PC-9 (cell line): Measurements from ENCODE around the gene TPRN. TPM values are rescaled to one million over a fixed set of nuclear protein-coding genes. Genes with fewer than 3 reads are reported as not detected.

Source experiments
- BruUV-seq: library from RNA; stranded (reverse); fragments of 400-500 nt; replicated peaks from 2 replicates; lab custom pipeline; 2021; lab: Mats Ljungman, UMichigan
- CTCF ChIA-PET: fragments of 300-600 bp; sonication (Branson Sonifier 250); formaldehyde crosslinking; loops from one replicate; lab custom pipeline; 2022; ENCODE audit warnings: antibody characterized with exemption; lab: Charles Lee
- POLR2A ChIA-PET: fragments of 300-600 bp; sonication (Branson Sonifier 250); formaldehyde crosslinking; loops from one replicate; lab custom pipeline; 2022; ENCODE audit warnings: antibody characterized with exemption; ENCODE audit not compliant: unreplicated experiment; lab: Charles Lee
- DNase-seq, 2 experiments: peaks; one replicate each; pipeline versions ENCODE4 v3.0.0 to v3.0.0-alpha.2; 2015 to 2022; ENCODE audit warnings: mixed read lengths in 1 of 2
- H2AFZ ChIP-seq: fragments of 200-600 bp; sonication (generic); 2 replicates; pipeline ENCODE4 v1.8.1; 2017; ENCODE audit warnings: antibody characterized with exemption
- H3F3A ChIP-seq: fragments of 200-600 bp; sonication (generic); 2 replicates; pipeline ENCODE4 v1.8.1; 2017; ENCODE audit warnings: antibody characterized with exemption, mild to moderate bottlenecking, low read depth; ENCODE audit not compliant: insufficient read depth
- H3K27ac ChIP-seq: fragments of 200-600 bp; sonication (generic); 2 replicates; pipeline ENCODE4 v1.6.1; 2016; ENCODE audit warnings: mixed run types
- H3K27me3 ChIP-seq: fragments of 200-600 bp; sonication (generic); 2 replicates; pipeline ENCODE4 v1.6.1; 2016; ENCODE audit warnings: low read depth, mixed run types; ENCODE audit not compliant: insufficient read depth
- H3K36me3 ChIP-seq: fragments of 200-600 bp; sonication (generic); 2 replicates; pipeline ENCODE4 v1.6.1; 2016; ENCODE audit warnings: low read depth, mixed run types
- H3K4me1 ChIP-seq: fragments of 200-600 bp; sonication (generic); replicated peaks from 2 replicates; pipeline ENCODE4 v1.6.1; 2016; ENCODE audit warnings: mixed run types; ENCODE audit not compliant: insufficient read depth
- H3K4me2 ChIP-seq: fragments of 200-600 bp; sonication (generic); 2 replicates; pipeline ENCODE4 v1.6.1; 2017; ENCODE audit warnings: mixed run types
- H3K4me3 ChIP-seq: fragments of 200-600 bp; sonication (generic); 2 replicates; pipeline ENCODE4 v1.6.1; 2016; ENCODE audit warnings: mixed run types
- H3K79me2 ChIP-seq: fragments of 200-600 bp; sonication (generic); 2 replicates; pipeline ENCODE4 v1.6.1; 2017; ENCODE audit warnings: low read depth, mixed run types
- H3K9me2 ChIP-seq: fragments of 200-600 bp; sonication (generic); 2 replicates; pipeline ENCODE4 v1.8.1; 2017; ENCODE audit warnings: mild to moderate bottlenecking; ENCODE audit not compliant: insufficient read depth
- H3K9me3 ChIP-seq: fragments of 200-600 bp; sonication (generic); 2 replicates; pipeline ENCODE4 v1.8.1; 2016; ENCODE audit warnings: low read depth; ENCODE audit not compliant: insufficient read depth
- H4K20me1 ChIP-seq: fragments of 200-600 bp; sonication (generic); 2 replicates; pipeline ENCODE4 v1.8.1; 2017; ENCODE audit not compliant: insufficient read depth
- EZH2 ChIP-seq: fragments of 200-600 bp; sonication (generic); IDR thresholded peaks from 2 replicates; pipeline ENCODE4 v1.8.0; 2017; ENCODE audit warnings: antibody characterized with exemption, low read depth
- intact Hi-C: fragments of 100-400 bp; cut with micrococcal nuclease; formaldehyde crosslinking; loops from one replicate; pipeline ENCODE4 v1.10.0; 2022; ENCODE audit not compliant: unreplicated experiment
- total RNA-seq: library from RNA; stranded (reverse); gene quantifications from 2 replicates; pipeline ENCODE4 v1.2.3, GENCODE V29; 2021
- TF ChIP-seq, protein P1 (sequence below): fragments of 200-600 bp; sonication (generic); conservative IDR thresholded peaks from 2 replicates; pipeline ENCODE4 v1.6.1; 2017; ENCODE audit warnings: mixed run types, antibody characterized with exemption, mild to moderate bottlenecking, moderate library complexity

TPRN gene
- total RNA-seq, 1 experiment from 2014 or later: 61.8 TPM

GRCh38 chr9:137178201-137178938 lies 22.2 kb downstream of the TPRN start:
- CTCF ChIA-PET: no interaction called here

GRCh38 chr9:137176302-137177182 lies 24.0 kb downstream of the TPRN start:
- intact Hi-C loops: no loop called here
- POLR2A ChIA-PET: no interaction called here

More at GRCh38 chr9:137178201-137178938, 22.2 kb downstream of the TPRN start:
- Histone ChIP-seq H3K4me1 (peaks cover 4% of the 10 kb centered on the region; the same call in 1 of the 2 replicates), H3K27ac (no peak overlapping the region), H3K9me2 (no peaks in the 10 kb centered on the region), H2AFZ (no peak overlapping the region), H3K4me3 (no peak overlapping the region), H3K36me3 (no peaks in the 10 kb centered on the region), H3F3A (peaks cover 18% of the 10 kb centered on the region; the same call in 1 of the 2 replicates), H3K4me2 (no peak overlapping the region), H3K27me3 (no peaks in the 10 kb centered on the region), H3K9me3 (no peaks in the 10 kb centered on the region), H4K20me1 (no peaks in the 10 kb centered on the region), H3K79me2 (no peaks in the 10 kb centered on the region)
- TF ChIP-seq, protein P1, sequence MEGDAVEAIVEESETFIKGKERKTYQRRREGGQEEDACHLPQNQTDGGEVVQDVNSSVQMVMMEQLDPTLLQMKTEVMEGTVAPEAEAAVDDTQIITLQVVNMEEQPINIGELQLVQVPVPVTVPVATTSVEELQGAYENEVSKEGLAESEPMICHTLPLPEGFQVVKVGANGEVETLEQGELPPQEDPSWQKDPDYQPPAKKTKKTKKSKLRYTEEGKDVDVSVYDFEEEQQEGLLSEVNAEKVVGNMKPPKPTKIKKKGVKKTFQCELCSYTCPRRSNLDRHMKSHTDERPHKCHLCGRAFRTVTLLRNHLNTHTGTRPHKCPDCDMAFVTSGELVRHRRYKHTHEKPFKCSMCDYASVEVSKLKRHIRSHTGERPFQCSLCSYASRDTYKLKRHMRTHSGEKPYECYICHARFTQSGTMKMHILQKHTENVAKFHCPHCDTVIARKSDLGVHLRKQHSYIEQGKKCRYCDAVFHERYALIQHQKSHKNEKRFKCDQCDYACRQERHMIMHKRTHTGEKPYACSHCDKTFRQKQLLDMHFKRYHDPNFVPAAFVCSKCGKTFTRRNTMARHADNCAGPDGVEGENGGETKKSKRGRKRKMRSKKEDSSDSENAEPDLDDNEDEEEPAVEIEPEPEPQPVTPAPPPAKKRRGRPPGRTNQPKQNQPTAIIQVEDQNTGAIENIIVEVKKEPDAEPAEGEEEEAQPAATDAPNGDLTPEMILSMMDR: no peak
- no peak for TF ChIP-seq EZH2
- DNase-seq: peak in 1 of 2 experiments; percentile 35
- POLR2A ChIA-PET: interaction anchor here (0.6 kb wide), 1 partner anchor 8 kb away, joined by 3 read pairs; no protein-coding TSS in a partner anchor
- no TSS peak for BruUV-seq
- intact Hi-C loops: no loop called here

More at GRCh38 chr9:137176302-137177182, 24.0 kb downstream of the TPRN start:
- Histone ChIP-seq H3K36me3 (no peaks in the 10 kb centered on the region), H3K27ac (no peak overlapping the region), H3K79me2 (no peaks in the 10 kb centered on the region), H3K4me1 (peaks cover 13% of the 10 kb centered on the region; the same call in 1 of the 2 replicates), H3K4me3 (no peak overlapping the region), H2AFZ (no peak overlapping the region), H3K9me3 (no peaks in the 10 kb centered on the region), H3F3A (peaks cover 21% of the 10 kb centered on the region; the same call in 1 of the 2 replicates), H4K20me1 (no peaks in the 10 kb centered on the region), H3K27me3 (no peaks in the 10 kb centered on the region), H3K4me2 (no peak overlapping the region), H3K9me2 (no peaks in the 10 kb centered on the region)
- DNase-seq: no peak
- TF ChIP-seq, protein P1: peak; percentile 26; the same call in 1 of the 2 replicates
- TF ChIP-seq EZH2: no peak
- CTCF ChIA-PET: no interaction called here
- BruUV-seq: no TSS peak
